HK-2 (cell line): ENCODE measurements around the gene RTN3.
"Not testable (repeated sequence)": the region's sequence is repeated elsewhere in the genome, so short reads cannot be mapped to it uniquely, and the experiment has no call there.

ENCODE experiments used
- DNase-seq: peaks from one replicate; pipeline ENCODE4 v3.0.0-alpha.2; 2018; ENCODE audit not compliant: unreplicated experiment

Gene RTN3

DNA sequence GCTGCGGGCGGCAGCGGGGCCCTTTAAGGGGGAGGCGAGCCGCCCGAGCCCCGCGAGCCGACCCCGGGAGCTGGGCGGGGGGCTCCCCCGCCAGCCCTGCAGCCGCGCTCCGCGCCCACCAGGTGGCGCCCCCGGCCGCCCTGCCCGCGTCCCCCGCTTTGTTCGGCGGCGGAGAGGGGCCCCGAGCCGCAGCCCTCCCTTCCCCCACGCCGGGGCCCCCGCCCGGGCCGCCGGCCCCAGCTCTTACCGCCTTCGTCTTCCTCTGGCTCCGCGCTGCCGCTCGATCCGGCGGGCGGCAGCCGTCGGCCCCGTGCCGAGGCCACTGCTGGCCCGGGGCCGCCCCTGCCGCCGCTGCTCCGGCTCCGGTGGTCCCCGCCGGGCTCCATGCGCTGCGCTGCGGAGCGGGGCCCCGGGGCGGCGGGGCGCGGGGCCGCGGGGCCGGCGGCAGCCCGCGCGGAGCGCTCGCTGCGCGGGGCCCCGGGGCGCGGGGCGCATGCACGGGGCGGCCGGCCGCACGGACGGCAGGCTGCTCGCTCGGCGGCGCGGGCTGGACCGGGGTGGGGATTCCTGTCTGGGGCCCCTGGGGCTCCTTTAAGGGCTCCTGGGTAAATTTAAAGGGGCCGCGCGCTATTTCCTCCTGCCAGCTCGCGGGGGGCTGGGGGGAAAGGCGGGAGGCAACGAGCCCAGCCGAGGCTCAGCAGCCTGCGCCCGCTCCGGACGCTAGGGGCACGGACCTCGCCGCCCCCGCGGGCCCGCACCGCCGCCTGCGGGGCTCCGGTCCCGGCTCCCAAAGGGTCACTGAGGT is 87.1 kb downstream of the RTN3 start, which contains the start of gene ZFTA:
TSS of gene ZFTA (minus strand) at position 539 of the 805 bp plus-strand sequence. CDS start at position 386, 153 bp downstream.
- DNase-seq: peak; percentile 41

DNA sequence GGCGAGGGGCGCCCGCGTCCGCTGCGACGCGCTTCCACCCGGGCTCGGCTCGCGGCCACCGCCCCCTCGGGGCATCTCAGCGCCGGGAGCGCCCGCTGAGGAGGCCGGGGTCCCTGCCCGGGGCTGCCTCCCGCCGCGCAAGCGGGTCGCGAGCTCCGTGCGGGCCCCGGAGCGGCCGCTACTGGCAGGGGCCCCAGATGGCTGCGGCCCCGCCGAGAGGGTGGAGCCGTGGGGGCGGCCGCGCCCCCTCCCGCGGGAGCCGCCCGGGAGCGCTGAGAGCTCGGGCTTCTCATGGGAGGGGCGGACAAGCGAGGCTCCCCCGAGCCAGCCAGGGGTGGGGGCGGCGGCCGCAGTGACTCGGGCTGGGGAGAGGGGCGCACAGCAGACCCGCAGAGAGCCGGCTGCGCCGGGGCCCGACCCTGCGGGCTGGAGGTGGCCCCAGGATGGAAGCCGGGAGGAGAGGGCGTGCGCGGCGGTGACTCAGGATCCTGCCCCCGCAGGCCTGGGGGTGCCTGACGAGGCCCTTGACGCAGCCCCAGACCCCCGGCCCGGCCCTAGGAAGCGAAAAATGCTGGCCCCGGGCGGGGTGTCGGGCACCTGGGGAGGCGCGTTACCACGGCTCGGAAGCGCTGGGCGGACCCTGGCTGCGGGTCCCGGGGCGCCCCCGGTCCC is 87.9 kb downstream of the RTN3 start:
- DNase-seq: peak; percentile 38

DNA sequence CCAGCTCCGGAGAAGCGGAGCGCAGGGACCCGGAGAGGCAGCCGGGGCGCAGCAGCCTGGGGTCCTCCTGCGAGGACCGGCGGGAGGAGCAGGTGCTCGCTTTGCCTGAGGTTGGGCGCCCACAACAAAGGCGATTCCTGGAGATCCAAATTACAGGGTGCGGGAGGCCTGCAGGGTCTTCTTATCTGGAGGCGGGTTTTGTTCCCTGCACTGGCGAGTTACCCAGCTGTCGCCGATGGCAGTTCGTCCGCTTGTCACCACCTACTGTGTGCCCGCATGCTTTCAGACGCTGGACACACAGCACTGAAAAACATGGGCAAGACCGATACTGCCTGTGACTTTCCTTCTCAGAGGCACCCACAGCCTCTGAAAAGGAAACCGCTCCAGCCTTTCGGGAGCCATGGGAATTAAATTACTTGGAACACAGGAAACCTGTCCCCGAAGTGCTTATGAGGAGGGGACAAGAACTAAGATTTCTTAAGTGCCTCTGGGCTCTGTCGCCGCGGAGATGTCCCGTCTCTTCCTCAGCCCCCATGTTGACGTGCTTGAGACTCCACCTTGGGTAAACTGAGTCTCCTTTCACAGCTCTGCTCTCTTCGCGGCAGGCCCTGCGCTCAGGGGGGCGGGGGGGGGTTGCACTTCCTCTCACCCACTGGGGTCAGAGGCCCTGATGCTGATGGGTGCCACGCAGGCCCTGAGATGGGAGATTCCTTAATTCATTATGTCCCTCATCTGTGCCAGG is 88.6 kb downstream of the RTN3 start:
- DNase-seq: no peak

DNA sequence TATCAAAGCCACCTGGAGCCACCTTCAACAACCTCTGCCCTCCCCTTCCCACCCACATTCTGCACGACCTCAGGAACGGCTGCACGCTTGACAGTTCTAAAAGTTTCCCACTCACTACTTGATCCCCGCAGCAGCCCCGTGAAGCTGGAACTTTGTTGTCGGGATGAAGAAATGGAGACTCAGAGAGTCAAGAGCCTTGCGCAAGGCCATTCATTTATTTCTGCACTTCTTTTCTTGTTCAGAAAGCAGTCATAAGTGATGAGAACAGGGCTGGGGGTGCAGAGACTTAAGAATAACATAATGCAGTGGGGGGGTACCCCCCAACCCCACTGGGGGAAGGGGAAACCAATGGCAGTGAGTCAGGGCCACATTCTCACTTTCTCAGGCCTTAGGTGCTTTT is 89.5 kb downstream of the RTN3 start:
- DNase-seq: no peak

DNA sequence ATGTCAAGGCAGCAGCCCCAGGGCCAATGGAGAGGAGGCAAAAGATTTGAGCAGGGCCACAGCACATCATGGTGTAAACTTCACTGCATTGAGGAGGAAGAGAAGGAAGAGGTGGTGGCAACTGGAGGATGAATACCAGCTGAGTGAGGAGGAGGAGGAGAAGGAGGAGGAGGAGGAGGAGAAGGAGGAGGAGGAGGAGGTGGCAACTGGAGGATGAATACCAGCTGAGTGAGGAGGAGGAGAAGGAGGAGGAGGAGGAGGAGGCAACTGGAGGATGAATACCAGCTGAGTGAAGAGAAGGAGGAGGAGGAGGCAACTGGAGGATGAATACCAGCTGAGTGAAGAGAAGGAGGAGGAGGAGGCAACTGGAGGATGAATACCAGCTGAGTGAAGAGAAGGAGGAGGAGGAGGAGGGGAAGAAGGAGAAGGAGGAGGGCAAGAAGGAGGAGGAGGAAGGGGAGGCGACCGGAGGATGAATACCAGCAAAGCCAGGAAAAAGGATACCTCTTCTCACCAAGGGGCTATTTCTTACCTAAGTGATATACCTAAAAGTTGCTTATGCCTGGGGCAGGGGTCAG is 90.5 kb downstream of the RTN3 start:
- not testable (repeated sequence) for DNase-seq

DNA sequence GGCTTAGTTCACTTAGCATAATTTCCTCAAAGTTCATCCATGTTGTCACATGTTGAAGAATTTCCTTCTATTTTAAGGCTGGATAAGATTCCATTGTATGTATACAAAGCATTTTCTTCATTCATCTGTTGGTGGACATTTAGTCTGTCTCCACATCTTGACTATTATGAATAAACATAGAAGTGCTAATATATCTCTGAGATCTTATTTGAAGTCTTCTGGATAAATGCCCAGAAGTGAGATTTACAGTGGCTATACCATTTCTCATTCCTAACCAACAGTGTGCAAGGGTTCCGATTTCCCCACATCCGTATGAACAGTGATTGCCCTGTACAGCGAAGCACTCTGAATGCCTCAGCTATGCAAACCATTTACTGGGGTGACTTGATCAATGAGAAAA is 93.9 kb downstream of the RTN3 start:
- DNase-seq: no peak

DNA sequence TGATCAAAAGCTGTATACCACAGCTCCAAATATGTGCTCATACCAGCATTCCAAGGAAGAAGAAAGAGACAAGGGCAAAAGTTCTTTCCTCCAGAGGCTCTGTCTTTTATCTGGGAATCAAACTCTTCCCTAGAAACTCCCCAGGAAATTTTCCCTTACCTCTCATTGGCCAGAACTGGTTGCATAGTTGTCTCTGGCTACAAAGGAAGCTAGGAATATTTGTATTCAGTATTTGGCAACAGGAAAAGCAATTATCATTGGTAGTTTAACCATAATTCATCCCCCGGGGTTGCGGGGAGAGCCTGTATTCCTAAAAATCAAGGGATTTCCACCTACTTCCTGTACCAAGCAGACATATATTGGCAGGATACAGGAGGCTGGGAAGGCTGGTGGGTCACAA is 97.7 kb downstream of the RTN3 start:
- no peak for DNase-seq

DNA sequence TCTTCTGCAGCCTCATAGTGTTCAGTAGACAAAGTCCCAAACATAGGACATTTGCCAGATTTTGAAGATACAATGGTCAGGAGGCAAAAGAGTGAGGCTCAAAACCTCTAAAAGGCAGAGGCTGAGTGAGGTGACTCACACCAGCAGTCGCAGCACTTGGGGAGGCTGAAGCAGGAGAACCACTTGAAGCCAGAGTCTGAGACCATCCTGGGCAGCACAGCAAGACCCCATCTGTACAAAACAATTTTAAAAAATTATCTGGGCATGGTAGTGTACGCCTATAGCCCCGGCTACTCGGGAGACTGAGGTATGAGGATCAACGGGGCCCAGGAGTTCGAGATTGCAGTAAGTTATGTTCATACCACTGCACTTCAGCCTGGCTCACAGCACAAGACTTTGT is 101.4 kb downstream of the RTN3 start:
- DNase-seq: no peak

DNA sequence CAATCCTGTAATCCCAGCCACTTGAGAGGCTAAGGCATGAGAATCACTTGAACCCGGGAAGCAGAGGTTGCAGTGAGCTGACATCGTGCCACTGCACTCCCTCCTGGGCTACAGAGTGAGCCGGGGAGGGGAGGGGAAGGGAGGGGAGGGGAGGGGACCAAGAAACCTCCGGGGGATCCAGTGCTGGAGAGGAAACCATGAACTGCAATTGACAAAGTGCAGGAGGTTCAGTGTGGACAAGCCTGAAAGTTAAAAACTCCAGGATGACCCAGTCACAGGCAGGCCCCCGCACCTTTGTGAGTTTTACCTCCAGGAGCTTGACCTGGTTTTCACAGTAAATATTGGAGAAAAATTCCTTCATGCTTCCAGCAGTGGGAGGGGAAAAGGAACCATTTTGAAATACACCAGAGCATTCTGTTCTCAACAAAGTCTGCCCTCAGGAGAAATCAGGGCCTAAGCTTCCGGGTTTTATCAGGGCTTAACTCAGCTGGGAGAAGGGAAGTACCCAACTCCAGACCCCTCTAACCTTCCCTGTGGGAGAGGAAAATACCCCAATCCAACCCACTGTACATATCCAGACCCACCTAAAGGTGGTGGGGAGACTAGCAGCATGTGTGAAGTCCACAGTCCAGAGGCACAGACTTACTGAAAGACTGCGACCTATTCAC is 102.8 kb downstream of the RTN3 start:
- DNase-seq: no peak

DNA sequence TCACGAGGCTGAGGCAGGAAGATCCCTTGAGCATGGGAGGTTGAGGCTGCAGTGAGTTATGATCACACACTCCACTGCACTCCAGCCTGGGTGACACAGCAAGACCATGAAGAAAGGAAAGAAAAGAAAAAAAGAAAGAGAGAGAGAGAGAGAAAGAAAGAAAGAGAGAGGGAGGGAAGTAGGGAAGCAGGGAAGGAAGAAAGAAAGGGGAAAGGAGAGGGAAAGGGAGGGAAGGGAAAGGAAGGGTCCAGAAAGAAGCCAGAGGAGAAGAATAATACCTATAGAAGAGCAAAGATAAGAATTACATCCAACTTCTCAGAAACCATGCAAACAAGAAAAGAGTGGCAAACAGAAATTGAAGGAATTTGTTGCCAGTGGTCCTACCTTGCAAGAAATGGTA is 104.5 kb downstream of the RTN3 start:
- no peak for DNase-seq

DNA sequence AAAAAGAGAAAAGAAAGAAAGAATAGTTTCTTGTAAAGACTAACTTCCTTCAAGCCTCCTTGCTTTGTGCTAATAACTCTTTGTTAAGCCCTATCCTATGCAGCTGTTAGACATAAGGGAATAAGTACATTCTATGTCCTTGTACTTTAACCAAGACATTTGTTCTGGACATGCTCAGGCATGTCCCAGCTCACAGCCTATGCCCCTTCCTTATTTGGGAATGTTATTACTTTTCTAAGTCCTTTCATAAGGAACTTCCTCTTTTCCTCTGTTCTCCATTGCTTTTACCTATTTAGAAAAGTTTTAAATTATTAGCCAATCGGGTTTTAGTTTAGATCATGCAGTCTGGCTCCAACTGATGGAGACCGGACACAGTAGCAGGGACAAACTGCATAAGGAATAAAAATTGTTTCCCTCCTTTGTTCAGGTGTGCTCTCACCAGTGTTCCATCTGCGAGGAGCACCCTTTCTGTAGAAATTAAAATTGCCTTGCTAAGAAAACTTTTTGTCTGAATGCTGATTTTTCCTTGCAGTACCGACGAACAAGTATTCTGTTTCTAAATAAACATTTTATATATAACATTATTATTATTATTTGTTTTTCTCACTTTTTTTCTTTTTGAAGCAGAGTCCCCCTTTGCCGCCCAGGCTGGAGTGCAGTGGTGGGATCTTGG is 110.3 kb downstream of the RTN3 start:
- no peak for DNase-seq

DNA sequence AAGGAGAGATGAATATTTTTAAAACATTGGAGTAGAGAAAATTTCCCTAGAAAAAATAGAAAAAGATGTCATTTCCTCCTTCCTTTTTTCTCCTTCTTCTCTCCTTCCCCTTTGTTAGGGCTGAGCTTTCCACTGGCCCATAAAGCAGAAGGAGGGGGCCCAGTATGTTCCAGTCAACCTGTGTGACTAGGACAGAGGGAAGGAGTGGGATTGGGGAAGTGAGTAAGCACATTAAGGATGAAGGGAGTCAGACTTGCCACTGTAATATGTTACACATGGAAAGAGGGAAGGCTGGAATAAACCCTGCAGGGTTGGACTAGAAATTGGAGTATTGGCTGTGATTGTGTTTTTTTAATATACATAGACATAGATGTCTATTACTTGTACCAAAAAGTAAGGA is 111.9 kb downstream of the RTN3 start:
- DNase-seq: no peak

DNA sequence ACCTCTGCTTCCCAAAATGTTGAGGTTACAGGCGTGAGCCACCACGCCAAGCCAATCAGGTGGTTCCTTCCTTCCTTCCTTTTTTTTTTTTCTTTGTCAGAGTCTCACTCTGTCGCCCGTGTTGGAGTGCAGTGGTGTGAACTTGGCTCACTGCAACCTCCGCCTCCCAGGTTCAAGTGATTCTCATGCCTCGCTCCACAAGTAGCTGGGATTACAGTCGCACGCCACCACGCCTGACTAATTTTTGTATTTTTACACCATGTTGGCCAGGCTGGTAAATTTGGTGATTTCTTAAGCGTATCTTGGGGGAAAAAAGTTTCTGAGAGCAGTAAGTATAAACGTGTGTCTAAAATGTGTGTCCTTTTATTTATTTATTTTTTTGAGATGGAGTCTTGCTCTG is 113.8 kb downstream of the RTN3 start:
- DNase-seq: no peak

DNA sequence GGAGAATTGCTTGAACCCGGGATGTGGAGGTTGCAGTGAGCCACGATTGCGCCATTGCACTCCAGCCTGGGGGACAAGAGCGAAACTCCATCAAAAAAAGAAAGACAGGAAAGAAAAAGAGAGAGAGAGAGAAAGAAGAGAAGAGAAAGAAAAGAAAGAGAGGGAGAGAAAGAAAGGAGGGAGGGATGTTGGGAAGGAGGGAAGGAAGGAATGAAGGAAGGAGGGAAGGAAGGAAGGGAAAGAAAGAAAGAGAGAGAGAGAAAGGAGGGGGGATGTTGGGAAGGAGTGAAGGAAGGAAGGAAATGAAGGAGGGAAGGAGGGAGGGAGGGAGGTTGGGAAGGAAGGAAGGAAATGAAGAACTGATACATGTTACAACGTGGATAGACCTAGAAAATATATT is 119.6 kb downstream of the RTN3 start:
- DNase-seq: no peak

DNA sequence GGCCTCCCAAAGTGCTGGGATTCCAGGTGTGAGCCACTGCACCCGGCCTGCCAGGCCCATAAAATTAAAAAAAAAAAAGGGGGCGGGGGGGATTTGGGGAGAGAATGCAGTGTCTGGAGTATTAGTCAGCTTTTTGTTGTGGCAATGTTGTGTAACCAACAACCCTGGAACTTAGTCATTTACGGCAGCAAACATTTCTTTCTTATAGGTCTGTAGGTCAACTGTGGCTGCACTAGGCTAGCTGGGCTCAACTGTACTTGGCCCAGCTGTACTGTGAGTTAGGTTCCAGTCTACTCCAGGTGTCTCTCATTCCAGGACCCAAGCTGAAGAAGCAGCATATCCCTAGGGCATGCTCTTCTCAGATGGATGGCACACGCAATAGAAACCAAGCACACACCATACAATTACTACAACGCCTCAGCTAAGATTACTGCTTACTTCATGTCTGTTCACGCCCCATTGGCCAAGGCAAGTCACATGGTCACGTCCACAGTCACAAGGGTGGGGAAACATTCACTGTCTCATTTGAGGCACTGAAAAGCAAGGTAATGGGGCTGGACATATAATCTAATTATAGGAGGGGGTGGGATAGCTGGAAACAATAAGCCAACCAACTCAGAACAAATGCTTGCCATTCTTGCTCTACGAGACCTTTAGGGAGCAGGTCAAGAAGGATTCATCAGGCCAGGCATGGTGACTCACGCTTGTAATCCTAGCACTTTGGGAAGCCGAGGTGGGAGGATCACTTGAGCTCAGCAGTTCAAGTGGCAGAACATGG is 121.5 kb downstream of the RTN3 start:
- DNase-seq: peak; percentile 66

DNA sequence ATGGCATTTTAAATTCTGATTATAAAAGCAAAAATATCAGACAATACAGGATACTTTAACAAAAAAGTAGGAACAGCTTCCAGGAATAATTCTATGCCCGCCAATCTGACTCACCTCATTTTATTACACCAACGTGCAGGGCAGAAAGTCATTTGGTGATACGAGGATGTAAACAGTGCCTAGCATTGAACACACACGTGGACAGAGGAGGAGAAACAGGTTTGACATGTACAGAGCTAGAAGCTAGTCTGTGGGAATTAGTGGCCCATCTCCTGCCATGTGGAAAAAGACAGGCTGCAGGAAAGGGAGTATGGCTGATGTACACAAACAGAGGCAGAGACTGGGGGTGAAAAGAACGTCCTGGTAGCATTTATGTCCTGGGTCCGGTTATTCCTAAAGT is 123.0 kb downstream of the RTN3 start:
- DNase-seq: no peak

DNA sequence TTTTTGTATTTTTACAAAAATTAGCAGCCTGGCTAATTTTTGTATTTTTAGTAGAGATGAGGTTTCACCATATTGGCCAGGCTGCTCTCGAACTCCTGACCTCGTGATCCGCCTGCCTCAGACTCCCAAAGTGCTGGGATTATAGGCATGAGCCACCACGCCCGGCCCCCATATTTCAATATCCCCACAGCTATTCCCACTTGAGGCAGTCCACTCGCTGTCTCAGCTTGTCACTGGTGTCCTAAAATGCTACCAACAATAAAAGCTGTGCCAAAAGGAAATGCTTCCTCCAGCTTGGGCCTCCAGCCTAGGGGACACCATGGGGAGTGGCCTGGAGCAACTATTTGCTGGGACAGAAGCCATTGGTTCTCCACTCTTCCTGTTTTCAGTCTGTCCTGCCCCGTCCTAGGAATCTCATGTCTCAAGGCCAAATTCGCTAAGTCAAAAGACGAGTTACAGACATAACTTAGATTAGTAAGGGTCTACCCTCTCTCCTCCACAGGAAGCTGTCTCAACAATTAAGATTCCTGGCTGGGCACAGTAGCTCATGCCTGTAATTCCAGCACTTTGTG is 124.6 kb downstream of the RTN3 start:
- DNase-seq: no peak
